ENCODE data around the gene STX4.

The STX4 gene

GRCh38 chr16:31071861-31072260 is 38.5 kb downstream of the STX4 start:
- no peak for DNase-seq

GRCh38 chr16:31072540-31073141 is 39.3 kb downstream of the STX4 start:
- DNase-seq, result peak in 1 of 2 experiments; percentile 16

- peak; percentile 80 to 92 for DNase-seq
Observed at GRCh38 chr16:31073142-31073969, 40.0 kb downstream of the STX4 start.

GRCh38 chr16:31073970-31074813 is 40.8 kb downstream of the STX4 start, which contains the start of the genes ZNF646 and ZNF668:
TSS of gene ZNF646 (plus strand) at chr16:31074422. CDS start at chr16:31076325, 1,903 bp downstream.
TSS of gene ZNF668 (minus strand) at chr16:31074240. CDS start at chr16:31064459, 9,781 bp downstream.
- peak; percentile 99 to 100 for DNase-seq

- DNase-seq, result no peak
Observed at GRCh38 chr16:31074814-31075183, 41.4 kb downstream of the STX4 start.

GRCh38 chr16:31076319-31076718 is 43.0 kb downstream of the STX4 start:
- DNase-seq, result no peak

GRCh38 chr16:31077024-31077423 is 43.7 kb downstream of the STX4 start:
- no peak for DNase-seq

GRCh38 chr16:31077592-31078396 is 44.4 kb downstream of the STX4 start:
- DNase-seq, result no peak

- DNase-seq, result no peak
Observed at GRCh38 chr16:31078597-31079341, 45.4 kb downstream of the STX4 start.

GRCh38 chr16:31079342-31079944 is 46.1 kb downstream of the STX4 start:
- no peak for DNase-seq

GRCh38 chr16:31080035-31080629 is 46.8 kb downstream of the STX4 start:
- DNase-seq, result no peak

GRCh38 chr16:31080756-31081419 is 47.5 kb downstream of the STX4 start:
- no peak for DNase-seq

- no peak for DNase-seq
Observed at GRCh38 chr16:31081428-31082351, 48.3 kb downstream of the STX4 start.

GRCh38 chr16:31082368-31083045 is 49.1 kb downstream of the STX4 start:
- no peak for DNase-seq

GRCh38 chr16:31083081-31083480 is 49.7 kb downstream of the STX4 start:
- DNase-seq, result no peak

GRCh38 chr16:31083556-31083955 is 50.2 kb downstream of the STX4 start:
- DNase-seq, result no peak

- no peak for DNase-seq
Observed at GRCh38 chr16:31083981-31084380, 50.6 kb downstream of the STX4 start.

- DNase-seq, result no peak
Observed at GRCh38 chr16:31084584-31085302, 51.4 kb downstream of the STX4 start.

All from NCI-H1930 (cell line).